ENCODE measurements around the gene ATXN10. TPM values are rescaled to one million over a fixed set of nuclear protein-coding genes. Genes with fewer than 3 reads are reported as not detected.
A peak's percentile ranks its signal among the peaks of the same experiment; 100 is the strongest.

Gene ATXN10
- total RNA-seq, 4 donors from 2014 or later: 110 to 145 (median 134) TPM

GRCh38 chr22:45878051-45878781, 206.6 kb downstream of the ATXN10 start:
- H3K4me3 ChIP-seq (replicated peaks in 1 of 3): no peak overlapping the region
- H3K27ac ChIP-seq: no peak overlapping the region
- H3K27me3 ChIP-seq: no peaks in the 10 kb centered on the region
- peak; percentile 18 to 40 for DNase-seq
- WGBS, 2 donors: 18 to 20% methylated on average over 18 to 23 of the region's 25 CpGs
- H3K4me1 ChIP-seq: no peaks in the 10 kb centered on the region
- H3K9me3 ChIP-seq: no peaks in the 10 kb centered on the region
- H3K36me3 ChIP-seq: no peaks in the 10 kb centered on the region
- intact Hi-C loops (cut with DNase I): no loop called here
- TF ChIP-seq CTCF (IDR thresholded peaks at IDR 0.05) (no peak), POLR2A (IDR thresholded peaks at IDR 0.05) (no peak)

- TF ChIP-seq POLR2A (IDR thresholded peaks at IDR 0.05) (no peak), CTCF (IDR thresholded peaks at IDR 0.05) (no peak)
- Histone ChIP-seq H3K4me1 (no peaks in the 10 kb centered on the region), H3K9me3 (no peaks in the 10 kb centered on the region), H3K27ac (no peak overlapping the region), H3K36me3 (no peaks in the 10 kb centered on the region), H3K4me3 (replicated peaks in 1 of 3) (no peak overlapping the region), H3K27me3 (no peaks in the 10 kb centered on the region)
- WGBS, 2 donors: 36 to 54% methylated on average over 7 to 11 of the region's 16 CpGs
- intact Hi-C loops (cut with DNase I): no loop called here
- peak in 1 of 2 donors; percentile 1 for DNase-seq
Measured at GRCh38 chr22:45878901-45879551, 207.4 kb downstream of the ATXN10 start.

GRCh38 chr22:45879552-45879949, 207.9 kb downstream of the ATXN10 start:
- no peak overlapping the region for H3K27ac ChIP-seq
- DNase-seq: no peak
- no peaks in the 10 kb centered on the region for H3K9me3 ChIP-seq
- no peaks in the 10 kb centered on the region for H3K36me3 ChIP-seq
- 43 to 60% methylated on average over 6 of the region's 6 CpGs for WGBS, 2 donors
- no peak overlapping the region for H3K4me3 ChIP-seq (replicated peaks in 1 of 3)
- H3K27me3 ChIP-seq: no peaks in the 10 kb centered on the region
- TF ChIP-seq CTCF (IDR thresholded peaks at IDR 0.05) (no peak), POLR2A (IDR thresholded peaks at IDR 0.05) (no peak)
- no peaks in the 10 kb centered on the region for H3K4me1 ChIP-seq
- intact Hi-C loops (cut with DNase I): no loop called here

GRCh38 chr22:45880091-45880715, 208.6 kb downstream of the ATXN10 start:
- Histone ChIP-seq H3K36me3 (no peaks in the 10 kb centered on the region), H3K4me1 (no peaks in the 10 kb centered on the region), H3K27ac (no peak overlapping the region), H3K27me3 (no peaks in the 10 kb centered on the region), H3K9me3 (no peaks in the 10 kb centered on the region), H3K4me3 (replicated peaks in 1 of 3) (no peak overlapping the region)
- TF ChIP-seq CTCF (IDR thresholded peaks at IDR 0.05) (no peak), POLR2A (IDR thresholded peaks at IDR 0.05) (no peak)
- DNase-seq: no peak
- 42 to 44% methylated on average over 14 to 20 of the region's 22 CpGs for WGBS, 2 donors
- intact Hi-C loops (cut with DNase I): loop anchor here (10.0 kb wide), 1 partner anchor 85 kb away; no protein-coding TSS in a partner anchor
